H1 (cell line): ENCODE measurements around the gene FANCI. TPM values are rescaled to one million over a fixed set of nuclear protein-coding genes. Genes with fewer than 3 reads are reported as not detected.

ENCODE experiments used
- CTCF ChIA-PET: fragments of 300-600 bp; sonication (Branson Sonifier 250); formaldehyde crosslinking; loops from one replicate; lab custom pipeline; 2021; ENCODE audit not compliant: partially characterized antibody; lab: Charles Lee
- POLR2A ChIA-PET: fragments of 300-600 bp; sonication (Branson Sonifier 250); formaldehyde crosslinking; loops from one replicate; lab custom pipeline; 2021; ENCODE audit warnings: inconsistent platforms; ENCODE audit not compliant: partially characterized antibody; lab: Charles Lee
- DNase-seq, 2 experiments: peaks; one replicate each; pipeline versions ENCODE4 v3.0.0 to v3.0.0-alpha.2; 2010 to 2022; ENCODE audit warnings: low spot score in 2 of 2, low read depth in 1 of 2, mixed read lengths in 1 of 2
- FAIRE-seq: peaks from 2 replicates; lab custom pipeline; 2011; peaks lifted over from hg19 to GRCh38; lab: Jason Lieb, UNC
- H2AFZ ChIP-seq: 2 replicates; pipeline ENCODE4 v1.8.1; 2012; ENCODE audit warnings: low read length, inconsistent platforms
- H2AK5ac ChIP-seq: 2 replicates; pipeline ENCODE4 v1.6.1; 2013; ENCODE audit warnings: low read depth, low read length
- H2BK120ac ChIP-seq: replicated peaks from 2 replicates; pipeline ENCODE3; 2013; ENCODE audit warnings: low read depth, low read length, inconsistent platforms
- H2BK12ac ChIP-seq: 2 replicates; pipeline ENCODE4 v1.6.1; 2013; ENCODE audit warnings: low read depth, low read length
- H2BK15ac ChIP-seq: 2 replicates; pipeline ENCODE4 v1.6.1; 2013; ENCODE audit warnings: low read length
- H2BK20ac ChIP-seq: 2 replicates; pipeline ENCODE4 v1.6.1; 2013; ENCODE audit warnings: low read length
- H2BK5ac ChIP-seq: 2 replicates; pipeline ENCODE4 v1.6.1; 2013; ENCODE audit warnings: low read depth, low read length
- H3K14ac ChIP-seq: 2 replicates; pipeline ENCODE4 v1.6.1; 2013; ENCODE audit warnings: inconsistent platforms; ENCODE audit not compliant: insufficient read length
- H3K18ac ChIP-seq: 2 replicates; pipeline ENCODE4 v1.6.1; 2013; ENCODE audit warnings: low read length; ENCODE audit errors: extremely low read depth
- H3K23ac ChIP-seq: 2 replicates; pipeline ENCODE4 v1.6.1; 2013; ENCODE audit warnings: inconsistent platforms; ENCODE audit not compliant: insufficient read length
- H3K23me2 ChIP-seq: 2 replicates; pipeline ENCODE4 v1.6.1; 2013; ENCODE audit warnings: low read depth, low read length
- H3K27ac ChIP-seq: 2 replicates; pipeline ENCODE4 v1.6.1; 2011; ENCODE audit warnings: low read depth, low read length, inconsistent platforms
- H3K27me3 ChIP-seq, 4 experiments: replicated peaks in 1 of 4; 1 replicate in 1 of 4; 2 replicates in 3 of 4; pipeline versions ENCODE4 v1.6.1 to v1.8.1; 2011 to 2013; ENCODE audit warnings: low read length in 3 of 4, mild to moderate bottlenecking in 3 of 4, inconsistent platforms in 2 of 4, mixed read lengths in 2 of 4, moderate library complexity in 1 of 4; ENCODE audit not compliant: control insufficient read depth in 3 of 4, insufficient read depth in 3 of 4; ENCODE audit errors: extremely low read depth in 1 of 4
- H3K36me3 ChIP-seq, 4 experiments: 2 replicates each; pipeline versions ENCODE4 v1.6.1 to v1.8.1; 2011 to 2013; ENCODE audit warnings: mild to moderate bottlenecking in 4 of 4, low read length in 3 of 4, moderate library complexity in 2 of 4, control low read depth in 1 of 4, inconsistent platforms in 1 of 4; ENCODE audit not compliant: insufficient read depth in 4 of 4, control insufficient read depth in 2 of 4
- H3K4ac ChIP-seq: replicated peaks from 2 replicates; pipeline ENCODE3; 2013; ENCODE audit warnings: low read length, low read depth, mixed read lengths, inconsistent platforms; ENCODE audit not compliant: insufficient read length
- H3K4me1 ChIP-seq, 4 experiments: replicated peaks in 1 of 4; 1 replicate in 1 of 4; 2 replicates in 3 of 4; pipeline versions ENCODE4 v1.6.1 to v1.8.1; 2011 to 2013; ENCODE audit warnings: low read length in 3 of 4, inconsistent platforms in 2 of 4, mixed read lengths in 1 of 4; ENCODE audit not compliant: insufficient read depth in 4 of 4, control insufficient read depth in 3 of 4
- H3K4me2 ChIP-seq, 2 experiments: 2 replicates each; pipeline versions ENCODE4 v1.6.1 to v1.8.1; 2011 to 2013; ENCODE audit warnings: low read depth in 2 of 2, low read length in 2 of 2, control low read depth in 1 of 2, inconsistent platforms in 1 of 2, mild to moderate bottlenecking in 1 of 2; ENCODE audit not compliant: insufficient read depth in 1 of 2
- H3K4me3 ChIP-seq, 4 experiments: fragments of 200-600, 300-600 bp in 1 of 4; sonication (generic), shearing (Covaris generic), sonication (Bioruptor Twin) in 1 of 4; 2 replicates each; pipeline versions ENCODE4 v1.5.1 to v1.8.1; 2011 to 2016; ENCODE audit warnings: low read length in 4 of 4, low read depth in 3 of 4, control low read depth in 2 of 4, inconsistent platforms in 2 of 4, mild to moderate bottlenecking in 2 of 4, mixed read lengths in 1 of 4, moderate library complexity in 1 of 4; ENCODE audit not compliant: insufficient read depth in 2 of 4; ENCODE audit errors: extremely low read depth in 1 of 4
- H3K56ac ChIP-seq: replicated peaks from 2 replicates; pipeline ENCODE3; 2013; ENCODE audit warnings: low read depth, mild to moderate bottlenecking, mixed read lengths, low read length, inconsistent platforms; ENCODE audit not compliant: insufficient read length
- H3K79me1 ChIP-seq: 2 replicates; pipeline ENCODE4 v1.6.1; 2013; ENCODE audit warnings: low read depth, low read length, control low read depth
- H3K79me2 ChIP-seq, 2 experiments: 2 replicates each; pipeline versions ENCODE4 v1.6.1 to v1.8.1; 2012 to 2013; ENCODE audit warnings: low read length in 2 of 2, mild to moderate bottlenecking in 2 of 2, inconsistent platforms in 1 of 2; ENCODE audit not compliant: insufficient read depth in 2 of 2, control insufficient read depth in 1 of 2
- H3K9ac ChIP-seq, 4 experiments: replicated peaks in 1 of 4; 1 replicate in 1 of 4; 2 replicates in 3 of 4; pipeline versions ENCODE4 v1.6.1 to v1.8.1; 2011 to 2013; ENCODE audit warnings: low read depth in 3 of 4, low read length in 3 of 4, control low read depth in 2 of 4, mild to moderate bottlenecking in 2 of 4, moderate library complexity in 2 of 4, inconsistent platforms in 1 of 4; ENCODE audit errors: extremely low read depth in 1 of 4
- H3K9me3 ChIP-seq, 2 experiments: 2 replicates each; pipeline versions ENCODE4 v1.6.1 to v1.8.1; 2012 to 2013; ENCODE audit warnings: mild to moderate bottlenecking in 2 of 2, moderate library complexity in 2 of 2, control low read depth in 1 of 2, inconsistent platforms in 1 of 2, low read depth in 1 of 2, low read length in 1 of 2, mixed read lengths in 1 of 2; ENCODE audit not compliant: insufficient read depth in 2 of 2
- H4K20me1 ChIP-seq, 2 experiments: replicated peaks in 1 of 2; 2 replicates each; pipeline versions ENCODE3 to v1.8.1; 2011 to 2013; ENCODE audit warnings: inconsistent platforms in 2 of 2, low read length in 2 of 2, mild to moderate bottlenecking in 1 of 2; ENCODE audit not compliant: insufficient read depth in 2 of 2, control insufficient read depth in 1 of 2
- H4K5ac ChIP-seq: 2 replicates; pipeline ENCODE4 v1.6.1; 2013; ENCODE audit warnings: low read length, low read depth, mixed read lengths, inconsistent platforms; ENCODE audit not compliant: insufficient read length
- H4K8ac ChIP-seq: 2 replicates; pipeline ENCODE4 v1.8.0; 2013; ENCODE audit warnings: mild to moderate bottlenecking, moderate library complexity, low read length, inconsistent platforms; ENCODE audit not compliant: insufficient read depth; ENCODE audit errors: extremely low read depth
- H4K91ac ChIP-seq: replicated peaks from 2 replicates; pipeline ENCODE3; 2013; ENCODE audit warnings: low read length, mixed read lengths, inconsistent platforms; ENCODE audit not compliant: insufficient read length
- ASH2L ChIP-seq: fragments of 200-600, 300-600 bp; sonication (generic); IDR thresholded peaks from one replicate; pipeline ENCODE4 v1.7.1; 2017; ENCODE audit warnings: low read length
- CBX5 ChIP-seq: fragments of 300-800, 300-1000 bp; sonication (generic); IDR thresholded peaks from 2 replicates; pipeline ENCODE4 v1.7.1; 2016; ENCODE audit warnings: antibody characterized with exemption, low read length, low read depth
- CEBPB ChIP-seq: IDR thresholded peaks from 2 replicates; pipeline ENCODE4 v1.6.1; 2012; ENCODE audit warnings: low read depth, low read length
- CTBP2 ChIP-seq: IDR thresholded peaks from 2 replicates; pipeline ENCODE4 v1.7.0; 2011; ENCODE audit warnings: borderline replicate concordance, mild to moderate bottlenecking, moderate library complexity, mixed read lengths, low read length; ENCODE audit not compliant: insufficient read depth, insufficient read length
- GABPA ChIP-seq: IDR thresholded peaks from 2 replicates; pipeline ENCODE4 v1.6.1; 2011; ENCODE audit warnings: mild to moderate bottlenecking, low read length, moderate library complexity, borderline replicate concordance; ENCODE audit not compliant: insufficient read depth
- HDAC6 ChIP-seq: IDR thresholded peaks from one replicate; pipeline ENCODE4 v1.7.1; 2012; ENCODE audit warnings: low read depth, mild to moderate bottlenecking, inconsistent platforms, low read length, moderate library complexity
- JUND ChIP-seq: IDR thresholded peaks from 2 replicates; pipeline ENCODE4 v1.6.1; 2011; ENCODE audit warnings: mild to moderate bottlenecking, improper control_type of control experiment, low read length
- MAFK ChIP-seq: IDR thresholded peaks from 2 replicates; pipeline ENCODE4 v1.6.1; 2012; ENCODE audit warnings: low read depth, mild to moderate bottlenecking, improper control_type of control experiment, low read length
- NRF1 ChIP-seq: IDR thresholded peaks from 2 replicates; pipeline ENCODE4 v1.6.1; 2011; ENCODE audit warnings: mild to moderate bottlenecking, low read depth, low read length, improper control_type of control experiment
- POU5F1 ChIP-seq: IDR thresholded peaks from 2 replicates; pipeline ENCODE4 v1.6.1; 2011; ENCODE audit warnings: low read depth, mild to moderate bottlenecking, low read length, moderate library complexity
- RBBP5 ChIP-seq: IDR thresholded peaks from 2 replicates; pipeline ENCODE4 v1.7.1; 2012; ENCODE audit warnings: low read depth, mild to moderate bottlenecking, inconsistent platforms, low read length, moderate library complexity, borderline replicate concordance
- SAP30 ChIP-seq: fragments of 300-600 bp; sonication (generic); IDR thresholded peaks from 2 replicates; pipeline ENCODE4 v1.7.1; 2012; ENCODE audit warnings: low read length, moderate library complexity, mild to moderate bottlenecking, inconsistent platforms; ENCODE audit not compliant: insufficient read depth, insufficient replicate concordance
- SP1 ChIP-seq: IDR thresholded peaks from 2 replicates; pipeline ENCODE4 v1.6.1; 2011; ENCODE audit warnings: low read depth, low read length
- SP4 ChIP-seq: IDR thresholded peaks from 2 replicates; pipeline ENCODE4 v1.6.1; 2012; ENCODE audit warnings: low read length, inconsistent platforms
- SRF ChIP-seq: IDR thresholded peaks from 2 replicates; pipeline ENCODE4 v1.6.1; 2011; ENCODE audit warnings: mild to moderate bottlenecking, low read depth, low read length, moderate library complexity
- YY1 ChIP-seq: IDR thresholded peaks from 2 replicates; pipeline ENCODE4 v1.6.1; 2011; ENCODE audit warnings: low read depth, mild to moderate bottlenecking, low read length
- WGBS, 2 experiments: shearing (Covaris generic) in 1 of 2; methylation state at CpG; one replicate each; pipeline versions ENCODE4 v1.1.6 to v1.1.7; 2013 to 2015; ENCODE audit warnings: low lambda C conversion rate in 2 of 2, mixed read lengths in 2 of 2, inconsistent platforms in 1 of 2, low coverage in 1 of 2, missing lambda C conversion rate in 1 of 2; ENCODE audit not compliant: insufficient replicate concordance in 2 of 2, insufficient coverage in 1 of 2, insufficient read length in 1 of 2; ENCODE audit errors: extremely low coverage in 1 of 2, missing lambda C conversion rate in 1 of 2; 5-methylcytosine and 5-hydroxymethylcytosine counted together
- polyA plus RNA-seq, 7 experiments: library from polyadenylated mRNA; depleted of rRNA in 3 of 7; stranded (reverse) in 5 of 7; unstranded in 2 of 7; fragments of >200 nt in 5 of 7; fragments of 200-250 nt in 2 of 7; gene quantifications; 1 replicate in 5 of 7; 2 replicates in 1 of 7; 4 replicates in 1 of 7; pipeline versions ENCODE4 v1.2.1 to v1.2.3, GENCODE V29; 2011 to 2013; ENCODE audit warnings: missing spikeins in 2 of 7, mixed read lengths in 2 of 7
- total RNA-seq: library from RNA; stranded (reverse); fragmentation: NEBNext Ultra II Directional; extraction: Animal tissue kit (Norgen Biotek cat#: 25700); gene quantifications from 2 replicates; pipeline ENCODE4 v1.2.1, GENCODE V29; 2021

The FANCI gene
- total and polyA plus RNA-seq, 2 of the 8 experiments (the other 6 are each of a cell fraction or from before 2014, with no cell fraction given): 37.8 to 115 TPM

- H3K79me2 ChIP-seq: no peaks in the 10 kb centered on the region
- no peak for FAIRE-seq
- no peak within 1 kb of the TSS for H3K27ac ChIP-seq
- no peak within 1 kb of the TSS for H2BK20ac ChIP-seq
- no peaks in the 10 kb centered on the region for H3K9me3 ChIP-seq
- no peak for DNase-seq
- no peak within 1 kb of the TSS for H2BK12ac ChIP-seq
- H3K4me1 ChIP-seq: no peaks in the 10 kb centered on the region; a peak in 2 of 7 replicates
- 87% methylated on average over 10 of the region's 11 CpGs; no CpG with 5 or more reads in 1 of the 2 experiments for WGBS, 2 experiments
- H2BK5ac ChIP-seq: no peak within 1 kb of the TSS
- H3K9ac ChIP-seq: no peak within 1 kb of the TSS
- H3K4me3 ChIP-seq: no peak within 1 kb of the TSS
- H2BK120ac ChIP-seq: no peak within 1 kb of the TSS
- no peak within 1 kb of the TSS for H2BK15ac ChIP-seq
- 0 out of 2 replicates have a peak within 1 kb of the TSS, but pooled peaks have one; percentile 28 for H4K8ac ChIP-seq
- H3K79me1 ChIP-seq: no peaks in the 10 kb centered on the region
- H3K23ac ChIP-seq: no peak within 1 kb of the TSS
- H4K20me1 ChIP-seq: no peaks in the 10 kb centered on the region
- no peak within 1 kb of the TSS for H3K4me2 ChIP-seq
- H3K27me3 ChIP-seq: no peaks in the 10 kb centered on the region
- H3K56ac ChIP-seq: no peak within 1 kb of the TSS
- no peak within 1 kb of the TSS for H3K14ac ChIP-seq
- POLR2A ChIA-PET: no interaction called here
- no peak within 1 kb of the TSS for H4K5ac ChIP-seq
- CTCF ChIA-PET: interaction anchor here (1.1 to 4.0 kb wide), 3 partner anchors 14 to 44 kb away, joined by 3 to 19 read pairs (median 6); no protein-coding TSS in a partner anchor
- no peaks in the 10 kb centered on the region for H3K23me2 ChIP-seq
- H3K18ac ChIP-seq: no peak within 1 kb of the TSS
- H4K91ac ChIP-seq: no peak within 1 kb of the TSS
- H2AFZ ChIP-seq: peak within 1 kb of the TSS; percentile 81; the same call in 1 of the 2 replicates
- no peaks in the 10 kb centered on the region for H3K36me3 ChIP-seq
- H3K4ac ChIP-seq: no peak within 1 kb of the TSS
- no peak within 1 kb of the TSS for H2AK5ac ChIP-seq
- TF ChIP-seq NRF1 (no peak), CBX5 (no peak), SRF (no peak), YY1 (no peak), GABPA (no peak), SAP30 (no peak), JUND (no peak), CEBPB (no peak), SP4 (no peak), POU5F1 (no peak), RBBP5 (no peak), ASH2L (no peak), CTBP2 (no peak), MAFK (no peak), HDAC6 (no peak), SP1 (no peak)
Observed at GRCh38 chr15:89221543-89221942, 22.2 kb upstream of the FANCI start, which contains the start of gene RLBP1. TSS of gene RLBP1 (minus strand) at chr15:89221579. CDS start at chr15:89218975, 2,604 bp downstream.
